ENCODE measurements around the gene CRPPA. TPM values are rescaled to one million over a fixed set of nuclear protein-coding genes. Genes with fewer than 3 reads are reported as not detected.
A peak's percentile ranks its signal among the peaks of the same experiment; 100 is the strongest.

CRPPA gene
- total RNA-seq, 1 donor from 2014 or later: 7.5 TPM

- DNase-seq (no peak), ATAC-seq (no peak)
- intact Hi-C loops (cut with micrococcal nuclease): loop anchor here (5.0 kb wide), 1 partner anchor 137 kb away; no protein-coding TSS in a partner anchor
Measured at GRCh38 chr7:16430133-16430532, 8.8 kb upstream of the CRPPA start.

- intact Hi-C loops (cut with micrococcal nuclease): no loop called here
- DNase-seq: no peak
- no peak for ATAC-seq
Measured at GRCh38 chr7:16428672-16429071, 7.3 kb upstream of the CRPPA start.

GRCh38 chr7:16428182-16428581 lies 6.8 kb upstream of the CRPPA start:
- no peak for DNase-seq
- intact Hi-C loops (cut with micrococcal nuclease): no loop called here

GRCh38 chr7:16423761-16424160 lies 2.4 kb upstream of the CRPPA start:
- no peak for DNase-seq
- intact Hi-C loops (cut with micrococcal nuclease): no loop called here
- ATAC-seq: no peak

More at GRCh38 chr7:16428182-16428581, 6.8 kb upstream of the CRPPA start:
- no peak for ATAC-seq

- DNase-seq (no peak), ATAC-seq (no peak)
- intact Hi-C loops (cut with micrococcal nuclease): no loop called here
Measured at GRCh38 chr7:16422917-16423316, 1.6 kb upstream of the CRPPA start.

GRCh38 chr7:16422103-16422435 lies 731 bp upstream of the CRPPA start:
- ATAC-seq: no peak
- intact Hi-C loops (cut with micrococcal nuclease): no loop called here
- no peak for DNase-seq

GRCh38 chr7:16420649-16421332 lies 547 bp downstream of the CRPPA start:
- intact Hi-C loops (cut with micrococcal nuclease): no loop called here
- DNase-seq: peak; percentile 91
- ATAC-seq: peak; percentile 93

GRCh38 chr7:16420329-16420648 lies 1.0 kb downstream of the CRPPA start:
- ATAC-seq: no peak
- intact Hi-C loops (cut with micrococcal nuclease): no loop called here
- DNase-seq: no peak

GRCh38 chr7:16419859-16420258 lies 1.5 kb downstream of the CRPPA start:
- ATAC-seq (no peak), DNase-seq (no peak)
- intact Hi-C loops (cut with micrococcal nuclease): no loop called here

- intact Hi-C loops (cut with micrococcal nuclease): no loop called here
- ATAC-seq (no peak), DNase-seq (no peak)
Measured at GRCh38 chr7:16419126-16419525, 2.2 kb downstream of the CRPPA start.

- intact Hi-C loops (cut with micrococcal nuclease): no loop called here
- no peak for DNase-seq
- no peak for ATAC-seq
Measured at GRCh38 chr7:16417906-16418305, 3.4 kb downstream of the CRPPA start.

- DNase-seq: no peak
- intact Hi-C loops (cut with micrococcal nuclease): no loop called here
- ATAC-seq: no peak
Measured at GRCh38 chr7:16416289-16417282, 4.8 kb downstream of the CRPPA start.

GRCh38 chr7:16412274-16413254 lies 8.8 kb downstream of the CRPPA start:
- DNase-seq (peak; percentile 50), ATAC-seq (peak; percentile 96)
- intact Hi-C loops (cut with micrococcal nuclease): no loop called here

GRCh38 chr7:16411391-16411790 lies 9.9 kb downstream of the CRPPA start:
- intact Hi-C loops (cut with micrococcal nuclease): no loop called here
- ATAC-seq (no peak), DNase-seq (no peak)

GRCh38 chr7:16409777-16410176 lies 11.6 kb downstream of the CRPPA start:
- no peak for DNase-seq
- no peak for ATAC-seq
- intact Hi-C loops (cut with micrococcal nuclease): no loop called here

- intact Hi-C loops (cut with micrococcal nuclease): no loop called here
- ATAC-seq (no peak), DNase-seq (no peak)
Measured at GRCh38 chr7:16404636-16405035, 16.7 kb downstream of the CRPPA start.

- intact Hi-C loops (cut with micrococcal nuclease): no loop called here
- no peak for ATAC-seq
- no peak for DNase-seq
Measured at GRCh38 chr7:16403475-16403874, 17.9 kb downstream of the CRPPA start.

GRCh38 chr7:16402940-16403339 lies 18.4 kb downstream of the CRPPA start:
- intact Hi-C loops (cut with micrococcal nuclease): no loop called here
- DNase-seq: no peak
- no peak for ATAC-seq

- DNase-seq (no peak), ATAC-seq (peak; percentile 43)
- intact Hi-C loops (cut with micrococcal nuclease): no loop called here
Measured at GRCh38 chr7:16402091-16402490, 19.2 kb downstream of the CRPPA start.

GRCh38 chr7:16400893-16401275 lies 20.5 kb downstream of the CRPPA start:
- intact Hi-C loops (cut with micrococcal nuclease): no loop called here
- DNase-seq (no peak), ATAC-seq (no peak)

Data from left ventricle myocardium superior (tissue), 1 donor.